Gastrocnemius medialis (tissue), 4 donors: ENCODE measurements around the gene HMG20A. TPM values are rescaled to one million over a fixed set of nuclear protein-coding genes. Genes with fewer than 3 reads are reported as not detected.

Experiments used
- ATAC-seq, 2 donors: fragments of 150-250 bp; one replicate each; pipeline ENCODE4 v1.9.1; 2016
- DNase-seq, 2 donors: peaks; one replicate each; pipeline ENCODE4 v3.0.0-alpha.2; 2019
- H3K27ac ChIP-seq, 4 donors: fragments of 200-600 bp; sonication (generic); 1 replicate in 1 of 4; 2 replicates in 3 of 4; pipeline ENCODE4 v1.5.1; 2016 to 2018; ENCODE audit warnings: mild to moderate bottlenecking in 2 of 4, moderate library complexity in 1 of 4
- H3K27me3 ChIP-seq, 3 donors: fragments of 200-600 bp; sonication (generic) in 2 of 3; 1 replicate in 1 of 3; 2 replicates in 2 of 3; pipeline versions ENCODE4 v1.5.1 to v1.6.0; 2016 to 2019; ENCODE audit warnings: mild to moderate bottlenecking in 1 of 3, moderate library complexity in 1 of 3
- H3K36me3 ChIP-seq, 2 donors: fragments of 200-600 bp; sonication (generic) in 1 of 2; one replicate each; pipeline ENCODE4 v1.5.1; 2017 to 2018
- H3K4me1 ChIP-seq, 2 donors: fragments of 200-600 bp; sonication (generic) in 1 of 2; one replicate each; pipeline ENCODE4 v1.5.1; 2016 to 2017; ENCODE audit warnings: mild to moderate bottlenecking in 2 of 2
- H3K4me3 ChIP-seq, 4 donors: fragments of 200-600 bp; sonication (generic) in 3 of 4; 1 replicate in 1 of 4; 2 replicates in 3 of 4; pipeline ENCODE4 v1.5.1; 2016 to 2019; ENCODE audit warnings: mild to moderate bottlenecking in 2 of 4
- H3K9me3 ChIP-seq, 3 donors: fragments of 200-600 bp; sonication (generic) in 2 of 3; 1 replicate in 1 of 3; 2 replicates in 2 of 3; pipeline ENCODE4 v1.5.1; 2016 to 2019
- POLR2A ChIP-seq, 2 donors: fragments of 450-650 bp; IDR thresholded peaks; one replicate each; pipeline ENCODE4 v1.6.1; 2017; ENCODE audit warnings: antibody characterized with exemption in 2 of 2, mild to moderate bottlenecking in 2 of 2, moderate library complexity in 2 of 2
- in situ Hi-C, 4 donors: fragments of 200-750 bp; cut with MboI; loops; one replicate each; pipeline versions ENCODE4 v1.15.0 to v1.8.0; 2017; ENCODE audit warnings: low sequenced_read_pairs in 4 of 4
- intact Hi-C: fragments of 100-400 bp; cut with DNase I; formaldehyde crosslinking; loops from one replicate; pipeline ENCODE4 v1.15.1; 2023; ENCODE audit warnings: low total_unique reads
- total RNA-seq, 4 donors: library from RNA; depleted of rRNA; stranded (reverse); fragments of >200 nt; gene quantifications; one replicate each; pipeline versions ENCODE4 v1.1.0 to v1.2.3, GENCODE V29; 2016
- TF ChIP-seq, protein P1 (sequence below), 5 experiments: fragments of 450-650 bp in 3 of 5; fragments of 200-600 bp in 2 of 5; sonication (generic) in 2 of 5; IDR thresholded peaks in 4 of 5; conservative IDR thresholded peaks in 1 of 5; 1 replicate in 4 of 5; 2 replicates in 1 of 5; pipeline ENCODE4 v1.5.1; 2016 to 2019; ENCODE audit warnings: antibody characterized with exemption in 5 of 5, mild to moderate bottlenecking in 3 of 5, moderate library complexity in 3 of 5

The HMG20A gene
- total RNA-seq, 4 donors from 2014 or later = 17.7 to 39.6 (median 29.9) TPM

DNA sequence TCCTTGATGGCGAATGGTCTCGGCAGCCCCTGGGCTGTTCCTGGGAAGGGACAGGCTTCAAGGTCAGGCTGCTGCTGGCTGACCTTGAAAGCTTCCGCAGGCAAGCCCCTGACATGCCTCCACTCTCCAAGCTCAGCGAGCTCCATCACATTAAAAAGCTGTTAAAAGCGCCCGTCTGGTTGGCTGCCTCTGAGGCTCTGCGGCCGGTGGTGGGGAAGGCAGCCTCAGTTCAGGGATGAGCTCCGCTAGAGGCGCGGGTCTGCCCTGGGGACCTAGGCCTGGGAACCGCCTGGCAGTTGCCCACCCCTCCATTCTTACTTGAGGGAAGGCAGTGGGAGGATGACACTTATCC is 108.3 kb downstream of the HMG20A start:
- no peaks in the 10 kb centered on the region for H3K36me3 ChIP-seq
- TF ChIP-seq, protein P1, sequence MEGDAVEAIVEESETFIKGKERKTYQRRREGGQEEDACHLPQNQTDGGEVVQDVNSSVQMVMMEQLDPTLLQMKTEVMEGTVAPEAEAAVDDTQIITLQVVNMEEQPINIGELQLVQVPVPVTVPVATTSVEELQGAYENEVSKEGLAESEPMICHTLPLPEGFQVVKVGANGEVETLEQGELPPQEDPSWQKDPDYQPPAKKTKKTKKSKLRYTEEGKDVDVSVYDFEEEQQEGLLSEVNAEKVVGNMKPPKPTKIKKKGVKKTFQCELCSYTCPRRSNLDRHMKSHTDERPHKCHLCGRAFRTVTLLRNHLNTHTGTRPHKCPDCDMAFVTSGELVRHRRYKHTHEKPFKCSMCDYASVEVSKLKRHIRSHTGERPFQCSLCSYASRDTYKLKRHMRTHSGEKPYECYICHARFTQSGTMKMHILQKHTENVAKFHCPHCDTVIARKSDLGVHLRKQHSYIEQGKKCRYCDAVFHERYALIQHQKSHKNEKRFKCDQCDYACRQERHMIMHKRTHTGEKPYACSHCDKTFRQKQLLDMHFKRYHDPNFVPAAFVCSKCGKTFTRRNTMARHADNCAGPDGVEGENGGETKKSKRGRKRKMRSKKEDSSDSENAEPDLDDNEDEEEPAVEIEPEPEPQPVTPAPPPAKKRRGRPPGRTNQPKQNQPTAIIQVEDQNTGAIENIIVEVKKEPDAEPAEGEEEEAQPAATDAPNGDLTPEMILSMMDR (IDR thresholded peaks at IDR 0.05 in 4 of 5, conservative IDR thresholded peaks at IDR 0.05 in 1 of 5) = no peak
- TF ChIP-seq POLR2A (IDR thresholded peaks at IDR 0.05) = no peak
- H3K4me1 ChIP-seq = no peaks in the 10 kb centered on the region
- no peak overlapping the region for H3K4me3 ChIP-seq
- no peaks in the 10 kb centered on the region for H3K9me3 ChIP-seq
- no peak overlapping the region for H3K27ac ChIP-seq
- intact Hi-C loops = no loop called here
- ATAC-seq (no peak), DNase-seq (no peak)
- no peaks in the 10 kb centered on the region for H3K27me3 ChIP-seq
- in situ Hi-C loops = loop anchor here in 1 of 4 donors (25.0 kb wide), 1 partner anchor 417 kb away; no protein-coding TSS in a partner anchor

- in situ Hi-C loops = loop anchor here in 1 of 4 donors (25.0 kb wide), 1 partner anchor 417 kb away; no protein-coding TSS in a partner anchor
- Histone ChIP-seq H3K4me3 (no peak overlapping the region), H3K36me3 (no peaks in the 10 kb centered on the region), H3K9me3 (no peaks in the 10 kb centered on the region), H3K27me3 (no peaks in the 10 kb centered on the region), H3K4me1 (no peaks in the 10 kb centered on the region), H3K27ac (no peak overlapping the region)
- ATAC-seq (no peak), DNase-seq (no peak)
- intact Hi-C loops = no loop called here
- TF ChIP-seq, protein P1 (IDR thresholded peaks at IDR 0.05 in 4 of 5, conservative IDR thresholded peaks at IDR 0.05 in 1 of 5) = no peak
- no peak for TF ChIP-seq POLR2A (IDR thresholded peaks at IDR 0.05)
These were observed 108.9 kb downstream of the HMG20A start for GRCh38 chr15:77529394-77530159.

- no peaks in the 10 kb centered on the region for H3K36me3 ChIP-seq
- intact Hi-C loops = no loop called here
- H3K4me3 ChIP-seq = no peak overlapping the region
- DNase-seq = no peak
- no peak for TF ChIP-seq POLR2A (IDR thresholded peaks at IDR 0.05)
- TF ChIP-seq, protein P1 (IDR thresholded peaks at IDR 0.05 in 4 of 5, conservative IDR thresholded peaks at IDR 0.05 in 1 of 5) = no peak
- ATAC-seq = no peak
- H3K9me3 ChIP-seq = no peaks in the 10 kb centered on the region
- no peaks in the 10 kb centered on the region for H3K27me3 ChIP-seq
- H3K27ac ChIP-seq = no peak overlapping the region
- in situ Hi-C loops = loop anchor here in 1 of 4 donors (25.0 kb wide), 1 partner anchor 418 kb away; no protein-coding TSS in a partner anchor
- no peaks in the 10 kb centered on the region for H3K4me1 ChIP-seq
These were observed 109.9 kb downstream of the HMG20A start for GRCh38 chr15:77530576-77530975.

GRCh38 chr15:77531191-77532000 is 110.7 kb downstream of the HMG20A start:
- no peak for DNase-seq
- in situ Hi-C loops = loop anchor here in 1 of 4 donors (25.0 kb wide), 1 partner anchor 419 kb away; no protein-coding TSS in a partner anchor
- TF ChIP-seq POLR2A (IDR thresholded peaks at IDR 0.05) = no peak
- TF ChIP-seq, protein P1 (IDR thresholded peaks at IDR 0.05 in 4 of 5, conservative IDR thresholded peaks at IDR 0.05 in 1 of 5) = no peak
- Histone ChIP-seq H3K27me3 (no peaks in the 10 kb centered on the region), H3K36me3 (no peaks in the 10 kb centered on the region), H3K27ac (no peak overlapping the region), H3K9me3 (no peaks in the 10 kb centered on the region), H3K4me1 (no peaks in the 10 kb centered on the region), H3K4me3 (no peak overlapping the region)
- intact Hi-C loops = no loop called here
- no peak for ATAC-seq
